Uterus (tissue), 2 donors: ENCODE measurements around the gene VWA8.

Source experiments
- CTCF ChIP-seq, 4 experiments: fragments of 200-600 bp in 2 of 4; fragments of 450-650 bp in 2 of 4; sonication (generic) in 2 of 4; IDR thresholded peaks; one replicate each; pipeline ENCODE4 v1.5.1; 2016 to 2019; ENCODE audit warnings: antibody characterized with exemption in 4 of 4, mild to moderate bottlenecking in 2 of 4, moderate library complexity in 1 of 4
- POLR2A ChIP-seq, 2 donors: fragments of 450-650 bp; IDR thresholded peaks; one replicate each; pipeline ENCODE4 v1.6.1; 2016; ENCODE audit warnings: antibody characterized with exemption in 2 of 2, mild to moderate bottlenecking in 1 of 2, moderate library complexity in 1 of 2

- TF ChIP-seq CTCF (IDR thresholded peaks at IDR 0.05) (no peak), POLR2A (IDR thresholded peaks at IDR 0.05) (no peak)
Measured at GRCh38 chr13:41549491-41549890, 411.4 kb downstream of the VWA8 start.
